Frontal cortex (tissue), 4 donors: Measurements from ENCODE around the gene TRIM6. TPM values are rescaled to one million over a fixed set of nuclear protein-coding genes. Genes with fewer than 3 reads are reported as not detected.
"Not testable (repeated sequence)": the region's sequence is repeated elsewhere in the genome, so short reads cannot be mapped to it uniquely, and the experiment has no call there.

Experiments
- DNase-seq, 2 donors: peaks; one replicate each; pipeline ENCODE4 v3.0.0; 2012; ENCODE audit warnings: low spot score in 2 of 2
- FAIRE-seq: peaks from 2 replicates; lab custom pipeline; 2012; peaks lifted over from hg19 to GRCh38; lab: Jason Lieb, UNC
- total RNA-seq: library from RNA; depleted of rRNA; stranded (reverse); fragments of >200 nt; gene quantifications from one replicate; pipeline ENCODE4 v1.2.3, GENCODE V29; 2014
- donor health status: control.
- donor health status: control.
- donor health status: control.

The TRIM6 gene
- total RNA-seq: 0.41 TPM

GRCh38 chr11:5596607-5597201 lies at the start of gene TRIM6:
TSS of gene TRIM6 (plus strand) at chr11:5596637. CDS start at chr11:5596898, 261 bp downstream.
- no peak for FAIRE-seq
- peak in 1 of 2 donors; percentile 21 for DNase-seq

GRCh38 chr11:5547982-5548381 lies 48.5 kb upstream of the TRIM6 start:
- FAIRE-seq: no peak
- DNase-seq: no peak

- DNase-seq: no peak
- FAIRE-seq: no peak
These were observed 48.0 kb upstream of the TRIM6 start, which contains the start of gene OR52H1 for GRCh38 chr11:5548440-5548839. TSS of gene OR52H1 (minus strand) at chr11:5548540. CDS start at chr11:5545505, 3,035 bp downstream.

- FAIRE-seq: no peak
- DNase-seq: no peak
These were observed 45.9 kb upstream of the TRIM6 start for GRCh38 chr11:5550440-5551095.

- no peak for DNase-seq
- FAIRE-seq: no peak
These were observed 43.1 kb upstream of the TRIM6 start for GRCh38 chr11:5553343-5553742.

GRCh38 chr11:5556596-5557188 lies 39.7 kb upstream of the TRIM6 start:
- FAIRE-seq (no peak), DNase-seq (no peak)

GRCh38 chr11:5557751-5558150 lies 38.7 kb upstream of the TRIM6 start:
- FAIRE-seq: no peak
- DNase-seq: no peak

- no peak for DNase-seq
- no peak for FAIRE-seq
These were observed 32.0 kb upstream of the TRIM6 start for GRCh38 chr11:5564259-5565019.

GRCh38 chr11:5574654-5575053 lies 21.8 kb upstream of the TRIM6 start:
- FAIRE-seq: no peak
- DNase-seq: no peak

GRCh38 chr11:5575152-5575551 lies 21.3 kb upstream of the TRIM6 start:
- FAIRE-seq: no peak
- no peak for DNase-seq

- FAIRE-seq: no peak
These were observed 19.3 kb upstream of the TRIM6 start for GRCh38 chr11:5577101-5577500.

GRCh38 chr11:5580577-5580976 lies 15.9 kb upstream of the TRIM6 start, which contains the start of gene OR52B6:
TSS of gene OR52B6 (plus strand) at chr11:5580877. CDS start at chr11:5580877, 0 bp downstream.
- DNase-seq (no peak), FAIRE-seq (no peak)

More at GRCh38 chr11:5577101-5577500, 19.3 kb upstream of the TRIM6 start:
- DNase-seq: no peak

GRCh38 chr11:5581014-5581413 lies 15.4 kb upstream of the TRIM6 start:
- FAIRE-seq: no peak
- DNase-seq: no peak

- not testable (repeated sequence) for DNase-seq, FAIRE-seq
These were observed 12.0 kb upstream of the TRIM6 start for GRCh38 chr11:5584458-5584857.

GRCh38 chr11:5589906-5590305 lies 6.5 kb upstream of the TRIM6 start:
- not testable (repeated sequence) for FAIRE-seq, DNase-seq

GRCh38 chr11:5591613-5592012 lies 4.8 kb upstream of the TRIM6 start:
- DNase-seq: no peak
- FAIRE-seq: no peak

GRCh38 chr11:5592615-5593014 lies 3.8 kb upstream of the TRIM6 start:
- no peak for FAIRE-seq

GRCh38 chr11:5593146-5593545 lies 3.3 kb upstream of the TRIM6 start:
- FAIRE-seq (no peak), DNase-seq (no peak)

More at GRCh38 chr11:5592615-5593014, 3.8 kb upstream of the TRIM6 start:
- no peak for DNase-seq

- FAIRE-seq (no peak), DNase-seq (no peak)
These were observed 1.5 kb downstream of the TRIM6 start for GRCh38 chr11:5597953-5598352.

- FAIRE-seq (no peak), DNase-seq (no peak)
These were observed 4.0 kb downstream of the TRIM6 start for GRCh38 chr11:5600374-5600851.
